HL-60/S4 treated with retinoic acid at 250 ng/mL for 4 days and 3 days (cell line): ENCODE measurements around the gene AGMO.
"Not testable (repeated sequence)": the region's sequence is repeated elsewhere in the genome, so short reads cannot be mapped to it uniquely, and the experiment has no call there.

Experiments
- in situ Hi-C: fragments of 300-500 bp; cut with MboI; formaldehyde crosslinking; loops from 2 replicates; pipeline ENCODE4 v1.7.0; 2022; ENCODE audit warnings: low sequenced_read_pairs

Gene AGMO

DNA sequence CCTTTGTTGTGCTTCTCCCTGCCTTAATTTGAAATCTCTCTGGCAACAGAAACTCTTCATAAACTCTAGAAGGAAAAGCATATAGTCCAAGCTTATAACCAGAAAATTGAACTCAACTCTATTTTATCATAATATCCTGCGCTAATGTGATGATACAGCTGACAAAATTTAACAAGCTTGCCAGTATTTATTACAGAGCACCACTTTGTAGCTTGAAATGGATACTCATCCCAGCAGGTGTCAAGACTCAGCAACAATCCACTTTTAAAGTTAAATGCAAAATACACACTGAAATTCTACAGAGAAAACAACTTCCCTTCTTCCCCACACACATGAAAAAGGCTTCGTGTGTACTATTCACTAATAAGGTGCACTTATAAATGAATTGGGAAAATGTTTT is 228.9 kb downstream of the AGMO start:
- in situ Hi-C loops, result no loop called here

DNA sequence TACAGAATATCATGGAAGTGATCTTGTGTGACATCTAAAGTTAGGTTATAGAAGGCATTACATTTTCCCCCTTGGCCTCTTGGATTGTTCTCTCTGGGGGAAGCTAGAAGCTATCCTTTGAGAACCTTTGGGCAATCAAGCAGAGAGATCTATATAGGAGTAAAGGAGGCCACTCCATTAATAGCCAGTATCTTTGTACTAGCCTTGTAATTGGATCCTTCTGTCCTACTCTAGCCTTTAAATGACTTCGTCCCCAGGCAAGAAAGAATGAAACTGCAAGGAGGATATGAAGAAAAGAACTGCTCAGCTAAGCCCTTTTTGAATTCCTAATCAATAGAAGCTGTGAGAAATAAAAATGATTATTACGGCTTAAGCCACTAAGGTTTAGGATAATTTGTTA is 230.9 kb downstream of the AGMO start:
- in situ Hi-C loops, result no loop called here

DNA sequence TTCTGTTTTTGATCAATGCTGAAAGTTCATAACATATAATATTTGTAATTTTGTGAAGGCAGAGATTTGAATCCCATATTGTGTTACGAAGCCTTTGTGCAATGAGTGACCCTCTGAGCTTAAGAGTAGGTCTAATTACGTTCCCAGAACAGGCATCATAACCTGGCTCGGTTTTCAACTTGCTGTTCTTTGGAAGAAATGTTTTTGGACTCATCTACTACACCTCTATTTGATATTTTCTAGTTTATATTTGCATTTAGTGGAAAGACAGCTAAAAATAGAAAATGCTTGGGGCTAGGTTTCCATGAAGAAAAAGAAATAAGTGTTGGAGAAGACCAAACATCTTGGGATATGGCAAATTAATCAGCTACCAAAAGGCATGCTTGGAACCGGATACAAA is 234.8 kb downstream of the AGMO start:
- in situ Hi-C loops, result no loop called here

DNA sequence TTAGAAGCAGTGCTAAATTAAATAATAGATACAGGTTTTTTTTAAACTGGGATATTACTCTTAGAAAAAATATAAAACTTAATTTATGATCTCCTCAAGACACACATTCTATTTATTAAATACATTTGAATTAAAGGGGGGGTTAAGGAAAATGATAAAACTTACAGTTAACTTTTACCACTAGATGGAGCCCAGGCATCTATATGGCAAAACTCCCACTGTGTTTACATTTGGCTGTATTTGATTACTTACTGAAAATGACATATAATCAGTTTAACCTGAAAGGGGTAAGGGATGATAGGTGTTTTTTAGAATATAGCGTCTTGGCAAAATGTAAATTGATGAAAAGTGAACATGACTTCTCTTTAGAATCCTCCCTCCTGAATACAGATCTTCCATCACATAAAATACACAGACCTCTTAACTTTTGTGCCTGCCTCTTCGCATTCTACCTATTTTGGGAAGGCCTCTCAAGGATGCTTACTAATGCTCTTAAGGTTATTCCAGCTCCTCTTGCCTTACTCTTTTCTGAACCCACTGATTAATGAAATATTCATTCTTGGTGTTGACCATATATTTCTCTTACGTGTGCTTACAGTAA is 235.7 kb downstream of the AGMO start:
- in situ Hi-C loops, result no loop called here

DNA sequence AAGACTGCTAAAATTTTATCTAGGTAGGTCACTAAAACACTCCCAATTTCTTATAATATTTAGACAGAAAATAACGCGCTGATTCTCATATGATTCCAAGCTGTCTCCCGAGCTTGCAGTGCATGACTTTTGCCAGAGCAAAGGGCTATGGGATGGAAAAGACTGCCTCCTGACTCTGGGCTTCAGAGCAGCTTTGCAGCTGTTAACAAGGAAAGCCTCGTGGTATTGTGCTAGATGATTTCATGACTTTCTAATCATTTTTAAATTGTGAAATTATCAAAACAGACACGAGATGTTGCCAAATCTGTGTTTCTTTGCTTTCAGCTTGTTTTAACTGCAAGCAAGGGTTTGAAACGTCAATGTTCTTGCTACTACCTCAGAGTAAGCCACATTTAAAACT is 238.3 kb downstream of the AGMO start:
- in situ Hi-C loops, result no loop called here

DNA sequence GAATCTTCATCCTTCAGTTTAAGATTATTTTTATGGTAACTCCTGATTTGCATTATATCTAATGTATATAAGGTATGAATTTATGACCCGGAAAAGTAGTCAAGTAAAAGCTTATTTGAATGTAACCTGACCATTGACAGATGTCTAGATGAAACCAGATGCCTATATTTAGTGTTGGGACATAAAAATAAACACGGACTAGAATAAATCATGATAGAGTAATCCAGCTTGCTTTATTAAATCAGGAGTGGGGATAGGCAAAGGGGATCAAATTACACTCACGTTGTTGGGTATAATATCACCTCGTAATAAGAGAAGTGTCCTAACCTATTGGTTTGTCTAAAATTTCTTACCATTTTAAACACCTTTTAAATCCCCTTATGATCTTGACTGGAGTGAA is 244.6 kb downstream of the AGMO start:
- in situ Hi-C loops, result no loop called here

DNA sequence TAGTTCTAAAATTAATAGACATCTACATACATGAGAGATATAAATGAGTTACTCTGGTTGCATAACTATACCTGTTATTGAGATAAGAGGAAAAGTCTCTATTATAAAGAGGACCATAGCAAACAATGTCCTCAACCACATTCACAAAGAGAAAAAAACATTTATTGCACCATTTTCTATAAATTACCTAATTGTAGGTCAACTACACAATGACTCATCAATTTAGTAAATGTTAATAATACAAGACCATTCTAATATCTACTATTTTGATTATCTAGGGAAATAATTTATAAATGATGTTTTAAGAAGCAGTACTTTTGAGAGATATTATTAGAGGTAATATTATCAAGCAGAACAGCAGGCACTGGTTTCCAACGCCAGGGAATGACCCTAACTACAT is 246.1 kb downstream of the AGMO start:
- in situ Hi-C loops, result no loop called here

DNA sequence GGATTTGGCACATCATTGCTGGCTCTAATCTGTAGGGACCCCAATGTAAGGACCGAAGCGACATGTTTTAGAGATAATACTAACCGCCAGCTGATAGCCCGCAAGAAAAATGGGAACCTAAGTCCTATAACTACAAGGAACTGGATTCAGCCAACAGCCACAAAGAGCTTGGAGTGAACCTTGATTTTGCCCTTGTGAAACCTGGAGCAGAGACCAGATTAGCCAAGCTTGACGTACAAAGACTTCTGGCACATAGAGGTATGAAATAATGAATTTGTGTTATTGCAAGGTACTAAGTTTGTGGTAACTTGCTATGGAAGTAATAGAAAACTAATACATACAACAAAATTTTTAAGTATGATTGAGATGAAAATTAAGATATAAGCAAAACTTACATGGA is 246.9 kb downstream of the AGMO start:
- in situ Hi-C loops, result no loop called here

DNA sequence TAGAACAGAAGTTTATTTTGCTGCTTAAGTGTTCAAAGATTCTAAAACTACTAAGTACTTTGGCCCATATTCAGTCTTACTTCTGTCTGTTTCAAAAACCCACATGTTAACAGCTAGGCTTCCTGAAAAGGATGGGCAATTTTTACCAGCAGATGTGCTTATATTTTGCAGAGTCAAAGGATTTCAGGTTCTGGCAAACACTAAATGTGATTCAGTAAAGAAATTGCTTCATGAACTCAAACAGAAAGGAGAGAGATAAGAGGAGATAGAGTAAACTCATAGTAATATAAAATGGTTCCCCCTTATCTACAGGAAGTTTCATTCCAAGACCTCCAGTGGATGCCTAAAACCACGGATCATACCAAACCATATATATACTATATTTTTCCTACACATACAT is 248.5 kb downstream of the AGMO start:
- in situ Hi-C loops, result no loop called here

DNA sequence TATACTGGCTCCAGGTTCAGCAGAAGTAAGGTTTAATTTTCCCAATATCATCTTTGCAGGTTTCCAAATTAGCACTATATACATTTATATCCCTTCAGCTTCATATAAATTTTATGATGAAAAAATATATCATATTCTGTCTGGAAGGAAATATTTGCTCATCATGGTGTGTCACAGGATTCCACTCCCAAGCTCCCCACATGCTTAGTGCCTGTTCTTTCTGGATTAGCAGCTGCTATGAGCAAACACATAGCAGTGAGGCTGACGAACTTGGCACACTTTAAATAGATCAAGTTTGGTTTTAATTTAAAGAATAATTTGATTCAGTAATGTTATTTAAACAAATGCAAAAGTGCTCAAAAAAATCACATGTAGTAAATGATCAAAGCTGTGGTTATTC is 251.9 kb downstream of the AGMO start:
- in situ Hi-C loops, result no loop called here

DNA sequence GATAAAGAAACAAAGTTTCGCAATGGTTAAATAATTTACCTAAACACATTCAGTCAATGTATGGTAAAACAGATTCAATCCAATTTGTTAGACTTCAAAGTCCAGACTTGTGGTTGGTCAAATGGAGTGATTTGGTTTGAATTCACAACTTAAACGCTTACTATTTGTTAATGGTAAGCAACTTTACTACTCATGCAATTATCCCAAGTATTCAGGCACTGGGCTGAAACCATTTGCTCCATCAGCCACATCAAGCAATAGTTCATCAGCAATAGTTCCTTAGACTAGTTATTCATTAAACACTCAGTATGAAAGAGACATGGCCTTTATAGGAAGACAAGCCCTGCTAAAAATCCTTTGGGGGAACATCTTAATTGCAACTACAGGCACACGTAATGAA is 253.0 kb downstream of the AGMO start:
- in situ Hi-C loops, result no loop called here

DNA sequence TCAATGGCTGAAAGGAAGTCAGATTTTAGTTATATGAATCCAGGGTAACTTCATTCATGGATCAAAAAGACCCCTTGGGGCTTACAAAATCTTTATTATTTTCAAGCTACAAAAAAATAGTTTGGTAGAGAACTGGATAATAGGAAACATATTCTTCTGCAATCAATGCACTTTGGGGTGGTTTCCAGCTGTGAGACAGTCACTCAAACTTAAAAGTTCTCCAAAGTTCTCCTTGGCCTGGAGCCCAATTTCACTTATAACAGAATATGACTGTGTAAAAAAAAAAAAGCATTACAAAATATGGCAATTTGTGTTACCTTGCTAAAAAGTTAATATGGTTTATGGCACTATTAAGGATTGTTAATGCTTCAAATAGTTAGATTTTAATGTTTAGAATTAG is 255.5 kb downstream of the AGMO start:
- in situ Hi-C loops, result no loop called here

DNA sequence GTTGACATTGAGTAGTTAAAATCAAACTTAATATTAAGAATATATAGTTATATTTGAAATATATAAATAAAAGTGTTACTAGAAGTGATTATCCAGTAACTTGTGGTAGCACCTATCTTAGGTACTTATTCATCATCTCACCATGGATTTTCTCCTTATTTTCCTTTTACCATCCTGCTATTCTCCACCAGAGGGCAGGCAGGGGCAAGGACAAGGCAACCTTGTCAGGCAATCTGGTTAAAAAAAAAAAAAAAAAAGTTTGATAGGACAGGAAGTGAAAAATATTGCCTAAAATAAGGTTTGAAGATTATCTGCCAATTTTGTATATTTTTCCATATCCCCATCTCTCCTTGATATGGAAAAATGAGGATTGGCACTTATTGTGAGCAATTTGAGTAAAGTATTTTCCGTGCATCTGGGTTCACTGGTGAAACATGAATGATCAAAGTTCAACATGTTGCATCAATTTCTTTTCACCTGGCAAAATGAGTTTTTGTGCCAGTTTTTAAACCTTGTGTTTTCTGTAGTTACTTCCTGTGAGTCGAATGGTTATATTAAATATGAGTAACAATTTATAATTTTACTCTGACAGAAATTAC is 256.7 kb downstream of the AGMO start:
- in situ Hi-C loops, result no loop called here

DNA sequence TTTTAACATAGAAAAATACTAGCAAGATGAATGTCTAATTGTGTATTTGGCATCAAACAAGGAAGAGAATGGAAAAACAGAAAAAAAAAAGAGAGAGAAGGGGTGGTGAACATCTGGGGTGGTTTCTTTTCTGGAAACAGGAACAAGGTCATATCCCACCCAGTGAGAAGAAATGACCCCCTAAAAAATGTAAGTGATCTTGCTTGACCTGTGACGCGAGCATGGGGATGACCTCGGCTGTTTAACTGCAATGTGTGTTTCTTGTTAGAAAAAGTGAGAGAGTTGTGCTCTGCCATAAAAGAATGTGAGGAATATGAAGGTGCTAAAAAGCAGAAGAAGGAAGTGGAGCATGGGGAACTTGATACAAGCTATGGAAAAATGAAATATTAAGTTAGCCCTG is 258.5 kb downstream of the AGMO start:
- in situ Hi-C loops, result no loop called here

DNA sequence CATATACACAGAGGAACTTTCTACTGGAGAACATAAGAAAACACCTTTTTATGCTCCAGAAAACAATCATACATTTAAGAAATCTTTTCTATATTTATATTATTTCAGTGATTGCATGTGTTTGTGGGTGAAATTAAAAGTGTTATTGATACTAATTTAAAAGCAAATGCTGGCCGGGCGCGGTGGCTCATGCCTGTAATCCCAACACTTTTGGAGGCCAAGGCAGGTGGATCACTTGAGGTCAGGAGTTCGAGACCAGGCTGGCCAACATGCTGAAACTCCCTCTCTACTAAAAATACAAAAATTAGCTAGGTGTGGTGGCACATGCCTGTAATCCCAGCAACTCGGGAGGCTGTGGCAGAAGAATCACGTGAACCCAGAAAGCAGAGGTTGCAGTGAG is 260.8 kb downstream of the AGMO start:
- in situ Hi-C loops, result not testable (repeated sequence)

DNA sequence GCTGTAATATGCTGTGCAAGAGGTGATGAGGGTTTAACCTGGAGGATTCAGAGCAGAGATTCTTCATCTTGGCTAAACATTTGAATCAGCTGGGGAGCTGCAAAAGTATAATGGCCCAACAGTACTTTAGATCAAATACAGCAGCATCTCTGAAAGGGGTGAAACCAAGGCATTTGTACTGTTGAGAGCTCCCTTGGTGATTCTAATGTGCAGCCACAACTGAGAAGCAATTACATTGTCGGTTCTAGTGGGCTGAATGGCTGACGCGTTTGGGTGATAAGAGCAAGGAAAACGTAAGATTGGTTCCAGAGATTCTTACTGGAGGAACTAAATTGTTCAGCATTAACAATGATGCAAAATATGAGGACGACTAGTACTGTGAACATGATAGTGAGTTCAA is 269.7 kb downstream of the AGMO start:
- in situ Hi-C loops, result no loop called here

DNA sequence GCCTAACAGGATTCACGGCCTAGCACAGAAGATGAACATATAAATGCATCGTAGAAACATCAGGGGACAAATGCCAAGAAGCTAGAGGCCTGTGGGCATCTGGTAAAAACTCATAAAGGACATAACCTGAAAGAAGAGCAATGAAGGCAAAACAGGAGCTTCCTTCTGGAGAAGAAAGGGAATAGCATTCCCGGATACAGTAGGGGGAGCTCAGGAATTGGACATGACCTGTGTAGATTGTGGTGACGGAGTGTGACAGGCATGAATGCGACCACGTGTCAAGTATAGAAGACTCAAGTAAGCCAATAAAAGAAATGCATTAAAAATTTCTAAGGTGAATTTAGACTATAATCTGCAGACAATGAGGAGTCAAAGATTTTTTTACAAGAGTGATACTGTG is 270.1 kb downstream of the AGMO start:
- in situ Hi-C loops, result no loop called here

DNA sequence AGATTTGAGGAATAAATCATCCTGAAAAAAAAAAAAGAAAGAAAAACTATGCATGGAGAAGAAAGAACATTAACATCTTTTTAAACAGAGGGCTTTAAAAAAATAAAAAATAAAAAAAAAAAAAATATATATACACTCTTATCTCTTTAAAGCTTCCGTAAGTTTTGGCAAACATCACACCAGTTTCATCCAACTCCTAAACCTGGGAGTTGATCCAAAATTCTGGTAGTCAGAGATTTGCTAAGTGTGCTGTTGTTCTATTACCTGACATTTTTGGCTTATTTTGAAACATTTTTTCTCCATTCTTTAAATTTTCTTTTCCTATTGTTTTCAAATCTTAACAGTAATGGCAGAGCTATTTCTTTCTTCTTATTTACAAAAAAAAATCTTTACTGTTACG is 273.1 kb downstream of the AGMO start:
- in situ Hi-C loops, result no loop called here

DNA sequence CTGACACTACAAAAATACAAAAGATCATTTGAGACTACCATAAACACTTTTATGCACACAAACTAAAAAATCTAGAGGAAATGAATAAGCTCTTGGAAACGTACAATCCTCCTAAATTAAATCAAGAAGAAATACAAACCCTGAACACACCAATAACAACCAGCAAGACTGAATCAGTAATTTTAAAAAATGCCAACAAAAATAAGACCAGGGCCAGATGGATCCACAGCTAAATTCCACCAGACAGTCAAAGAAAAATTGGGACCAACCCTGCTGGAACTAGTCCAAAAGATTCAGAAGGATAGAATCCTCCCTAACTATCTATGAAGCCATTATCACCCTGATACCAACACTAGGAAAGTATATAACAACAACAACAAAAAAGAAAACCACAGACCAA is 277.4 kb downstream of the AGMO start:
- in situ Hi-C loops, result no loop called here

DNA sequence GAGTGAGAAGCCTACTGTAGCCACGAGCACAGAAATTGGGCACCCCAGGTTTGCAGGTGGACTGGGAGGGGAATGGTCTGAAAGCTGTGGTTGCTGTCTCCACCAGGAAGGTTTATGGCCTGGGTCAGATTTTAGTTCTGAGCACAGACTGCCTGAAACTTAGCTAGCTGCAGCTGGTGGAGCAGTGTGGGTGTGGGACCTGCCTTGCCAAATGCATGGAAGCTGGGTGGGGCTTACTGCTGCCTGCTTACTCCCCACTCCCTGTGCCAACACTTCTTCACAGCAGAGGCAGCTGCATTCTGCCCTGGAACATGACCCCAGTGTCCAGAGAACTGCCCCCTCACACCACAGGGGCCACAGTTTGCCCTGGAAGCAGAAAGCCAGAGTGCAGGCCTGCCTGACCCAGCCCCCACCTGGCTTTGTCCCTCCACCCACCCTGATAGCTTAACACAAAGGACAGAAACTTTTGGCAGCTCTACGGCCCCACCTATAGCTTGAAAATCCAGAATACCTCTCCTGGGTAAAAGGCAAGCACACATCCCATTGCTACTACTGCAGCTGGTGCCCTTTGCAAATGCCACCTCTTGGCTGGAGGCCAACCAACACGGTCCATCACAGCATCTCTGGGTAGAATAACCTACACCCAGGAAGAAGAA is 281.6 kb downstream of the AGMO start:
- in situ Hi-C loops, result no loop called here

DNA sequence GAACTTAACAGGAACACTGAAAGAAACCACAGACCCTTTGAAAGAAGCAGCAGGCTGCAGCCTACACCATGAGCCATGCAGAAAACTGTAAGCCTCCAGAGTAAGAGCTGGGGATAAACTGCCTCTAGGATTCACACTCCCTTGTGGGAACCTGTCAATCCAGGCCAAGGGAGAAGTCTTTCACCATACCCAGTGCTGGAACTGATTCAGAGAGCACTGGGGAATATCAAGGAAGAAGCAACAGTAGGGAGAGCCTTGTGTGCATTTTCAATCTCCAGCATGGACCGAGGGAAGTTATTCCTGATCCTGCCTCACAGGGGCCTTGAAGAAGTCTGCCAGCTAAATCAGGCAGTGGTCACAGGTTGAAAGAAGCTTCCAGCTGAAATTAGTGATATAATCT is 282.2 kb downstream of the AGMO start:
- in situ Hi-C loops, result no loop called here

DNA sequence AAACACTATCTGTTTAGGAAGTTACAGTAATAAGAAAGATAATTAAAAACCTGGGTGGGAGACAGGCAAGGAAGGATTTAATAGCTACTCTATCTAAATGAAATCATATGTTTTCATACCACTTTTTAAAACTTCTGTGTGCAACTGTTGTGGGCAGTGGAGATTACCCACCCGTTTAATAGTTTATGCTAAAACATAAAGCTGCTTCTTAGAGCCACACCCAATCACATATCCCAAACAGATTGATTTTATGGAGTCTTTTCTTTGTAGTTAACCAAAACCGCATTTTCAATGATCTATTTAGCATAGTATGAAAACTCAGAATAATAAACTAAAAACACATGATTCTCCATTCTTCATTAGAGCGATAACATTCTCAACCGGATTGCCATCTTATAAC is 304.1 kb downstream of the AGMO start:
- in situ Hi-C loops, result no loop called here

DNA sequence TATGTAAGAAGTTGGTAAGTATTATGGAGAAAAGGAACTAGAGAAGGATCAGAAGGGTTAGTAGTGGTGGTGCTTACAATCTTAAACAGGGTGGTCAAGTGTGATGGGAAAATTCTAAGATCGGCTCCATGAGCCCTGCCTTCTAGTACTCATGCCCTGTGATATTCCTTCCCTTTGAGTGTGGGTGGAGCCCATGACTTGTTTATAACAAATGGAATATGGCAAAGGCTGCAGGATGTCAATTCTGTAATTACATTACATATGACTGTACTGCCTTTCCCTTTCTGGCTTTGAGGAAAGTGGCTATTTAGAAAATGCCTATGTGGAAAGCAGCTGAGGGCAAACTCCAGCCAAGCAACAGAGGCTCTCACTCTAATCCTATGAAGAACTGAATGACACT is 309.6 kb downstream of the AGMO start:
- in situ Hi-C loops, result no loop called here
